GM19328 (cell line): ENCODE data around the gene MKRN2OS.

ENCODE experiments used
- ATAC-seq: cut with Tn5 transposase; IDR thresholded peaks from one replicate; pipeline ENCODE4 v1.9.1; 2021; ENCODE audit warnings: mild to moderate bottlenecking, moderate library complexity; ENCODE audit not compliant: unreplicated experiment

Gene MKRN2OS, protein sequence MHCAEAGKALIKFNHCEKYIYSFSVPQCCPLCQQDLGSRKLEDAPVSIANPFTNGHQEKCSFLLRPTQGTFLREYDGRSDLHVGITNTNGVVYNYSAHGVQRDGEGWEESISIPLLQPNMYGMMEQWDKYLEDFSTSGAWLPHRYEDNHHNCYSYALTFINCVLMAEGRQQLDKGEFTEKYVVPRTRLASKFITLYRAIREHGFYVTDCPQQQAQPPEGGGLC

DNA sequence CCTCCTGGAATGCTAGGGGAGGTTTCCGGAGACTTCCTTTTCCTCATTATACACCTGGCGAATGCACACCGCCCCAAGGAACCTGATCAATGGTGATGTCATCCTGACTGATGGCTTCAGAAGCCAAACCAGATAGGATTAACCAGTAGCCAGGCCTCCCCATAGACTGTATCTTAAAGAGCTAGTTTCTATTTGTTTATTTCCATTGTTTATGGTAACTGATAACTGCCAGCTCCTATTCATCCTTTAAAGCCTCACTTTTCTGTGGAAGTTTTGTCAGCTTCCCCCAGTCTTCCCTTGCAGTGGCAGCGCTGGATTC, at the start of gene MKRN2OS:
TSS of gene MKRN2OS (minus strand) at position 27 of the 319 bp plus-strand sequence. CDS start 35 bp downstream, outside the sequence.
- no peak for ATAC-seq

DNA sequence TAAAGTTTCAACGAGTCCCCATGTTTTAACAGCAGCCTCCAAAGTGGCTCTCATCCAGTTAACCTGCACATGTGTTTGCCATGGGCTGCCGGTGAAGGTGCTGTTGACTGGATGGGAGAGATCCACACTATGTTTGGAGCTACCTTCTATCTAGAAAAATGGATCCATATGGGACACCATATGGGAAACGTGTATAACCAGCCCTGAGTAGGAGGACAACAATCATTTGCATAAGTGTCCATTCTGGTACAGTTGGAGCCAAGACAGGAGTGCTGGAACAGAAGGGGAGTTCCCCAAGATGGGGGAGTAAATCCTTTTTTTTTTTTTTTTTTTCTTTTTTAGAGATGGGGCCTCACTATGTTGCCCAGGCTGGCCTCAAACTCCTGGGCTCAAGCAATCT, 48.2 kb upstream of the MKRN2OS start:
- ATAC-seq, result no peak

DNA sequence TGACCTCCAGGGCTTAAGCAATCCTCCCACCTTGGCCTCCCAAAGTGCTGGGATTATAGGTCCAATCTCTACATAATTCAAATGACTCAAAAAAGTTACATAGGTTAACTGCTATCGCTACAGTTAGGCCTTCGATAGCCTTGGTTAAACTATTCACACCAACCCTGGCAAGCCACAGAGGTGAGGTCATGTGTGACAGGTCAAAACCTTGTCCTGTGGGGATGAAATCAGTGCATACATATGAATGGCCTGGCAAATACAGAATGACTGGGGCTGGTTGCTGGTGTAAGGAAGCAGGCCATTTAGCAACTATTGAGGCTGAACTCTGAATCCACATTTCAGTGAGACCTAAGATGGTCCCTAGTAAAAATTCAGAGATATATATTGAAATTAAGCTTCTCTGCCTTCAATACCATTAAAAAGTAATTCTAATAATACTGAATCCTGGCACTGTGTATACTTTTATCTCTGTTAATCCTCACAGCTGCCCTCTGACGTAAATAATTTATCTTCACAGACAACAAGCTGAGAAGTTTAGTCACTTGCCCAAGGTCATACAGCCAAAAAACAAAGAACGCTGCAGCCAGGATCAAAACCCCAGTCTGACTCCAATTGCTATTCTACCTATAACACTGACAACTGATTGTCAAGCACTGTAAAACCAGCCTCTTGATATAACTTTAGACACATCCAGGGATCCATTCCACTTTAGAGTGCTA, 46.9 kb upstream of the MKRN2OS start:
- no peak for ATAC-seq

DNA sequence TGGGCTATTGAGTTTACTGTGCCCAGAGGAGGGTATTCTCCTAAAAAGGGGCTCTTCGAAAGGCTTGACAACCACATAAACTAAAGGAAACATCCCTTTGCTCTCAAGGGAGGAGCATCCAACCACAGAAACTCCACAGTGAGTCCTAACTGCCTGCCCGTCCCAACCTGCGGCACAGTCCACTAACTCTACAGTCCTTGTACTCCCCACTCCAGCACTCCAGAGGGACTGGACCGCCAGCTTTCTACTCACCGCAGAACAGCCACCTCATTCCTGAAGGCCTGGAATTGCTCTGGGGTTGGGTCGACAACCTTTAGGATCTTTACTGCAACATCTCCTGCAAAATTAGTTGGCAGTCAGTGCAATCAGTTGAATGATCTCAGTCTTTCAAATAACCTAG, 46.2 kb upstream of the MKRN2OS start:
- no peak for ATAC-seq

DNA sequence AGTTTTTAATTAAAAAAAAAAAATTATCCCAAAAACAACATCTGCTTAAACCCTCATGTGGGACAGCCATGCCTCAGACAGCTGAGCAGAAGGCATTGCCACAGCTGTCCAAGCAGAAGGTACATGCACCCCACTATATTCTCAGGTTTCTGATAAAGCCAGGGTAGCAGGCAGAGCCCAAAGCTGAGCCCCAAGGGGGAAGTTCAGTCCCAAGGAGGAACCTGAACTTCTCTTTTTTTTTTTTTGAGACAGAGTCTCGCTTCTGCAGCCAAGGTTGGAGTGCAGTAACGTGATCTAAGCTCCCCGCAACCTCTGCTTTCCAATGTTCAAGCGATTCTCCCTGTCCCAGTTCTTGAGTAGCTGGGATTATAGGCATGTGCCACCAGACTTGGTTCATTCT, 44.8 kb upstream of the MKRN2OS start:
- no peak for ATAC-seq

DNA sequence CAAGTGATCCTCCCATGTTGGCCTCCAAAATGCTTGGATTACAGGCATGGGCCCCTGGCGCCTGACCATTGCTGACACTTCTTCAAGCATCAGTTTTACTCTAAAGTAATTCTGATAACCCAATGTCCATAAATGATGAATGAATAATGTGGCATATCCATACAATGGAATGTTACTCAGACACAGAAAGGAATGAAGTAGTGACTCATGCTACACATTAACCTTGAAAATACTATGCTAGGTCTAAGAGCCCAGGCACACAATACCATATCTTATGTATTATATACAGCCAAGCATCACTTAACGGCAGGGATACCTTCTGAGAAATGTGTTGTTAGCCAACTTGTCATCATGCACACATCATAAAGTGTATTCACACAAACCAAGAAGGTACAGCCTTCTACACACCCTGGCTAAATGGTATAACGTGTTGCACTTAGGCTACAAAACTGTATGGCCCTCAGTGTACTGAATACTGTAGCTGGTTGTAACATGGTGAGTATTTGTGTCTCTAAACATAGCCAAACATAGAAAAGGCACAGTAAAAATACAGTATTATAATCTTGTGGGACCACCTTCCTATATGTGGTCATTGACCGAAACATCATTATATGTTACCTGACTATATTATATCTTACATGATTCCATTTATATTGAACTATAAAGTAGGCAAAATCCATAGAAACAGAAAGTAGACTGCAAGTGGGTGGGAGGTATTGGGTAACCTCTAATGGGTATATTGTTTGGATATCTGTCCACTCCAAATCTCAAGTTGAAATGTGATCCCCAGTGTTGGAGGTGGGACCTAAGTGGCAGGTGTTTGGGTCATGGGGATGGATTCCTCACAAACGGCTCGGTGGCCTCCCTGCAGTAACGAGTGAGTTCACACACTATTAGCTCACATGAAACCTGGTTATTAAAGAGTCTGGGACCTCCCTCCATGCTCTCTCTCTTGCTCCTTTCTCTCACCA, 43.0 kb upstream of the MKRN2OS start:
- no peak for ATAC-seq

DNA sequence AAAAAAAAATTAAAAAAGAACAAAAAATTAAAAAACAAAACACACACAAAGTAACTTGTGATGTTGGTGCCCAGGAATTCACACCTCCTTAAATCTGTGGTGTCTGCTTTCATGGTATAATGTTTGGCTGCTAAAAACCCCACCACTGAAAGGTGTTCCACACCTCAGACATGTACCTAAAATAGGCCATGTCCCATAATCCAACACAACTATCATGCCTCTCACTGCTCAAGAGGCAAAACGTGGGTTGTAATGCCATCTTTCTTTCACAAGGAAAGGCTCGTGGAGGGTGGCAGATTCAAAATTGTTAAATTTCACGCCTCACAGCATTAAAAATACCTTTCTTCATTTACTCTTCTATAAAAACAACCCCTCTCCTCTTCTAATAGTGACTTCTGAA, 41.1 kb upstream of the MKRN2OS start:
- no peak for ATAC-seq

DNA sequence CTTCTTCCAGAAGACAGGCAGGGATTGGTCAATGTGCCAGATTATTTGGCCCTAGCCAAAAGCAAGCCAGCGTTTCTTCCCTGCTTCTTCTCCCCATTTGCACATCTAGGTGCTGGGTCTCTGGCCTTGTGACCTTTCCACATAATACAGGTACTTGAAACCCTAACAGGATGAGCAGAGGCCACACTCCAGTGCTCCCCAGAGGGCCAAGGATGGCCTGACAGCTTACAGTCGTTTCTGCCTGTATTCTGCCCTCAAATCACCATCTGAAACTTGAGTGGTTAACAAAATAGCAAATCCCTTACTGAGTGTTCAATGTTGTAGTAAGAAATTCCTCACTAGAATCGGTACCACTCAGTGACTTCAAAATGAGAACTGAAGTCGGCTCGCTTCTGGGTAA, 40.7 kb upstream of the MKRN2OS start:
- no peak for ATAC-seq

DNA sequence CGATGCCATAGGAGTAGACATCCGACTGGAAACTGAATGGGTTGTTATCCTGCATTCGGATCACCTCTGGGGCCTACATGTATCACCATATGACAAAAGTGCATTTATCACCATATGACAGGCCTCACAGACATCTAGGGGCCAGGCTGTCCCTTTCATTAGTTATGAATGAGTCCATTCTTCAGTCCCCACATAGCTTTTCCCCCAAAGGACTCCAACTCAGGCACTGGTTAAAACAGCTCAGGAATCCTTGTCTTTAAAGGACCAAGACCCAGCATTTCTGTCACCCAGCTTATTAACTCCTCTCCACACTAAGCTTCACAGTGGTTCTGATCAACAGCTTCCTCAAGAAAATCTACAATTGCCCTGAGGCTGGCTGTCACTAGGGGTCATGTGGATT, 39.9 kb upstream of the MKRN2OS start:
- no peak for ATAC-seq

DNA sequence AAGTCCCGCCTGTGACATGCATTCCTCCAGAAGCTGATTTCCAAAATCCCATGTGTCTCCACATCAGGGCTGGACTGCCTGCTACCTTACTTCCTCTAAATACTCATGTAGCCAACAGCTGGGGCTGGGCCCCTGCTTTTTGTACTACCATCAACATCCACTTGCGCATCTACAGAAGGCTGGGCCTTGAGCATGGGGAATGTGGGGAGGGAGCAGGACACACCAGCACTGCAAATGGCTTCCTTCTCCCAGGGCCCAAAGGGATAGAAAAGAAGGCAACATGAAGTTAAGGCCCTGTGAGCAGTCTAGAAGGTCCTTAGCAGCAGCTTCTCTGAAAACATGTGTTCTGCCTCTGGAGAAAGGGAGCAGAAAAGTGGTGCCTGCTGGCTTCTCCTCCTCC, 38.8 kb upstream of the MKRN2OS start:
- ATAC-seq, result no peak

DNA sequence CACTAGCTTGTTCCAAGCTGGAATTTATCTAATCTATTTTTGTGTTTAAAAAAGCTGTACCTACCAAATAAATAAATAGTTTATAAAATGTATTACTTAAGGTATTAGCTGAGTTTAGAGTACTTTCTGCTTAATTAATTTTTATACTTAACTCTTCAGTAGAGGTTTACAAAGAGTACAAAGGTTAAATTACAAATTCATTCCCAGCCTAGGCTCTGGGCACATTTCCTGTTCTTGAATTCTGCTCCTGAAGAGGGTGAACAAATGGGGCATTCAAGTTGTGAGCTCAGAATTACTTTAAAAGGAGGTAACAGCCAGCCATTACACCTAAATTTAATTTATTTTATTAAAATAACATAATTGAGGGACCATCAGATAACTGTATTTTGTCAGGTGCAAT, 38.0 kb upstream of the MKRN2OS start:
- no peak for ATAC-seq

DNA sequence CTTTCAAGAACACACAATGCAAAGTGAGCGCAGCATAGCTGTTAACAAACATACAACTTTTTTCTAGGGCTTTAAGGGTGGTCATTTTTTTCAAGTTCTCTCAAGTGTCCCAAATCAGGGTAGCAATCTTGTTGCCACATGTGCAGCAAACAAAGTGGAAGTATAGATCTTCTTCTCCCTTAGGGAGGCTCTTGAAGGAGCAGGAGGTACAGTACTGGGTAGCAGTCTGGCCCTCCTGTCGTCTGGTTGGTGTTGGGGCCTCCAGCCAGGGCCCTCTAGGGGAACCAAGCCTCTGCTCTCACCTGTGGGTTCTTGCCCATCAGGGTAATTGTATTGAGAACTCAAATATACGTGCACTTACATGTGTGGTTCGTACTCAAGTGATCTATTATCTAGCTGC, 37.4 kb upstream of the MKRN2OS start:
- no peak for ATAC-seq

DNA sequence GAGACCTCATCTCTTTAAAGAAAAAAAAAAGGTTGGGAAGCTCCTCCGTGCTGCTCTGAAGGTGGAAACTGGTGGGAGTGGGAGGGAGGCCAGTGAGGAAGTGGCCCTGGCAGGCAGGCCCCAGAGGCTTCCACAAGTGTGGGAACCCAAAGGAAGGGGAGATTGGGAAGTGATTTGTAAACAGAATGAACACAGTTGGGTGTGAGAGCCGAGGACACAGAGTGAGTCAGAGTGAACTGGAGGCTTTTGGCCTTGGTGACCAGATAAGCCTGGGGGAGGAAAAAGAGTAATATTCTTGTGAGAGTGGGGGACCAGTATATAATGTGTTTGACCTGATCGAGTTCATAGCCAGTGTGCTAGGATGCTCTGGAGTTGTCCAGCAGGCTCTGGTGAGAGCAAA, 34.6 kb upstream of the MKRN2OS start:
- no peak for ATAC-seq

DNA sequence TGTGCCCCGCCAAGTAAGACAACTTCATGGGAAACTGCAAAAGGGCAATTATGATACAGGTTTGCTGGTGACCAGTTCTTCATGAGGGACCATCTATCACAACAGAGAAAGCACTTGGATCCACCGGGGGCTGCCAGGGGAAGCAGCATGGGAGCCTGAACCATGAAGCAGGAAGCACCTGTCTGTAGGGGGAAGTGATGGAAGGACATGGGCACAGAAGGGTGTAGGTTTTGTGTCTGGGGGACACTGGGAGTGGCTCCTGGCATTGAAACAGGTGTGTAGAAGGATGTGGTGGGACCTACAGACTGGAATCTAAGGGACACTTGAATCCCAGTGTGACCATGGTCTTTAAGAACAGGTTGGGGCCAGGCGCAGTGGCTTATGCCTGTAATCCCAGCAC, 34.2 kb upstream of the MKRN2OS start:
- no peak for ATAC-seq

DNA sequence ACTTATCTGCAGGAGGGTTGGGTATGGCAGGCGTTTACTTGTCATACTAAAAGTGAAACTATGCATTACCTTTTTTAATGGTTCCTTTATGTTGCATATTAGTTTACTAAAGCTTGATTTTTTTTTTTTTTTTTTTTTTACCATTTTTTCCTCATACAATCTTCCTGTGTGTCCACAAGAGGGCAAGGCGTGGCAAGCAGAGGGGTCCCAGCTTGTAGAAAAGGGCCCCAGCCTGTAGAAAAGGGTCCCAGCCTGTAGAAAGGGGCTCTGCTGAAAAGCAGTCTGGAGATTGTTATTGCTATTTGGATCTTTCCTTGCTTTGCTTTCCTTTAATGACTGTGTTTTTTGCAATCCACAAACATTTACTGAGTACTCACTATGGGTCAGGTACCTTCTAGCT, 33.4 kb upstream of the MKRN2OS start:
- ATAC-seq, result no peak

DNA sequence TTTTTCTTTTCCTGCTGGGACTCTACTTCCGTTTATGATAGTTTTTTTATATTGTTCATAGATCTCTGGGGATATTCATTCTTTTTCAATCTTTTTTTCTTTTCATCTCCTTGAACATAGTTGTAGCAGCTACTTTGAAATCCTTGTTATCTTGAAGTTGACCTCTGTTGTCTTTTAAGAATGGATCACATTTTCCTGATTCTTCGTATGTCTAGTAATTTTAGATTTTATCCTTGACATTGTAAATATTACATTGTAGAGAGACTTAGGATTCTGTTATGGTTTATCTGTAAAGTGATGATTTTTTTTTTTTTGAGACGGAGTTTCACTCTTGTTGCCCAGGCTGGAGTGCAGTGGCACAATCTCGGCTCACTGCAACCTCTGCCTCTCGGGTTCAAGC, 32.1 kb upstream of the MKRN2OS start:
- no peak for ATAC-seq

DNA sequence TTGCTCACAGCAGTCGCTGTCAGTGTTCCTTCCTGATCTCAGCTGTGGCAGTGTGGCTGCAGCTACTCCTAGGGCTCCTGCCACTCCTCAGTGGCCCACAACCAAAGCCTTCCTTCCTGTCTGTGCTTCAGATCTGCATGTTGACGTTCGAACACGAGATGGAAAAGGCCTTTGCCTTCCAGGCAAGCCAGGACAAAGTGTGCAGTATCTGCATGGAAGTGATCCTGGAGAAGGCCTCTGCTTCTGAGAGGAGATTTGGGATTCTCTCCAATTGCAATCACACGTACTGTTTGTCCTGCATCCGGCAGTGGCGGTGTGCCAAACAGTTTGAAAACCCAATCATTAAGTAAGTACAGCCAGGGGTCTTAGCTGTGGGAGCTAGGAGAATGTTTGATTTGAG, 29.4 kb upstream of the MKRN2OS start:
- ATAC-seq, result no peak

DNA sequence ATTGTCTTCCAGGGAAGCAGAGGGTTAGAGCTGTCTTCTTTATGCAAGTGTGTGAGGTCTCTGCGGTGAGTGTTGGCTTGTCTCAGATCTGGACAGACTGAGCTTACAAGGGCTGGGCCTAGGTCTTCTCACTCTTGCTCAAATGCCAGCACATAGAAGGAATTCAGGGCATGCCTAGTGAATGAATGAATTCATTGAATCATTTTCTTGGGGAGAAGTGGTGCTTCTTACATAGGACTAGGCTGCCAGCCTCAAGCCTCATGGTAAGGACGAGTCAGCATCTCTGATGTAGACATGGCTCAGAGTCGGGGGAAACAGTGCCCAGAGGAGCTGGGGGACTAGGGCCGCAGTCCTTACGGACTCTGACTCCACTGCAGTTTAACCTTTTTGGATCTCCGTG, 28.8 kb upstream of the MKRN2OS start:
- no peak for ATAC-seq

DNA sequence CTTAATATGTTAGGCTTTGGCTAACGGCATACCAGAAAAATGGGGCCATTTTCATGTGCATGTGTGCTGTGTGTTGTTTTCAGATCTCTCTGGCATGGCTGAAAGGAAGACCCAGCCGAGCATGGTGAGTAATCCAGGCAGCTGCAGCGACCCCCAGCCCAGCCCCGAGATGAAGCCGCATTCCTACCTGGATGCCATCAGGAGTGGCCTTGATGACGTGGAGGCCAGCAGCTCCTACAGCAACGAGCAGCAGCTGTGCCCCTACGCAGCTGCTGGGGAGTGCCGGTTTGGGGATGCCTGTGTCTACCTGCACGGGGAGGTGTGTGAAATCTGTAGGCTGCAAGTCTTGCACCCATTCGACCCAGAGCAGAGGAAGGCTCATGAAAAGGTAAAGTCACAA, 26.7 kb upstream of the MKRN2OS start:
- ATAC-seq, result no peak

DNA sequence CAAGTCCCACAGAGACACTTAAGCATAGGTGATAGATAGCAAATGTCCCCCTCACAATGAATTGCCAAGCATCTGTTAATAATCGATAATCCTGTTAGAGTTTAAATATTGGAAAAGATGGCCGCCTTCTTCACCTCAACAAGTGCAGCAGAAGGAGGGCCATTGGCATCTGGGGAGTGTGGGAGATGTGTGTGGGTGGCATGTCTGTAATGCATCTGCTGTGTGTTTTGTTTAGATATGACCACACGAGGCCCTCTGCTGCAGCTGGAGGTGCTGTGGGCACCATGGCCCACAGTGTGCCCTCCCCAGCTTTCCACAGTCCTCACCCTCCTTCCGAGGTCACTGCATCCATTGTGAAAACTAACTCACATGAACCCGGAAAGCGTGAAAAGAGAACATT, 24.5 kb upstream of the MKRN2OS start:
- no peak for ATAC-seq

DNA sequence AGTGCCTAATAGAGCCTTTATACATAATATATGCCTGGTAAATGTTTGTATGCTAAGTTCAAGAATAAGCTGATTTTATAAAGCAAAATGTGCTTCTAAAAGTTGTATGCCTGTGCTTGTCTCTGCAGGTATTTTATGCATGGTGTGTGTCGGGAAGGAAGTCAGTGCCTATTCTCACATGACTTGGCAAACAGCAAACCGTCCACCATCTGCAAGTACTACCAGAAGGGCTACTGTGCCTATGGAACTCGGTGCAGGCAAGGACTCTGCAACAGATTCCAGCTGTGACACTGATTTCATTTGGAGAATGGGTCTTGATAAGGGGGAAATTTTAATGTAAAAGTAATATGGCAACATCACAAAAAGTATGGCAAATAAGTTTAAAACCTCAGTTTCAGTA, 23.4 kb upstream of the MKRN2OS start:
- no peak for ATAC-seq

DNA sequence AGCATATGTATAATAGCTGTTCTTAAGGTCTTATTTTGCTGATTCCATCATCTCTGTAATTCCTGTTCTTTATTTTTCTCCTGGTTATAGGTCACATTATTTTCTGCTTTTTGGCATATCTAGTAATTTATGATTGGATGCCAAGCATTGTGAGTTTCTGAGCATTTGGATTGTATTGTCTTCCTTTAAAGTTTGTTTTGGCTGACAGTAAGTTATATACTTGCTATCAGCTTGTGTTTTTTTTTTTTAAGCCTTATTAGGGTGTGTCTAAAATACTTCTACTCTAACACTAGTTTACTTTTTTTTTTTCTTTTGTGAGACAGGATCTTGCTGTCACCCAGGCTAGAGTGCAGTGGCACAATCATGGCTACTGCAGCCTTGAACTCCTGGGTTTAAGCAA, 21.7 kb upstream of the MKRN2OS start:
- no peak for ATAC-seq
